NCI-H345 (cell line): ENCODE measurements around the gene USH1G.
A peak's percentile ranks its signal among the peaks of the same experiment; 100 is the strongest.
"Not testable (repeated sequence)": the region's sequence is repeated elsewhere in the genome, so short reads cannot be mapped to it uniquely, and the experiment has no call there.

ENCODE experiments used
- DNase-seq: peaks from one replicate; lab custom pipeline; 2025; lab: John Stamatoyannopoulos, UW

Gene USH1G

GRCh38 chr17:74874615-74875037 lies 48.4 kb downstream of the USH1G start:
- DNase-seq, result no peak

GRCh38 chr17:74873874-74874614 lies 49.0 kb downstream of the USH1G start:
- no peak for DNase-seq

- DNase-seq, result peak; percentile 100
Measured at GRCh38 chr17:74873037-74873873, 49.8 kb downstream of the USH1G start.

GRCh38 chr17:74872313-74873036 lies 50.6 kb downstream of the USH1G start, which contains the start of gene FDXR:
FDXR (minus strand) TSS chr17:74872994; CDS start chr17:74872944, 50 bp downstream.
- DNase-seq, result peak; percentile 47

GRCh38 chr17:74871356-74872076 lies 51.5 kb downstream of the USH1G start:
- DNase-seq, result no peak

GRCh38 chr17:74870512-74870911 lies 52.5 kb downstream of the USH1G start:
- no peak for DNase-seq

- not testable (repeated sequence) for DNase-seq
Measured at GRCh38 chr17:74870028-74870427, 53.0 kb downstream of the USH1G start.

GRCh38 chr17:74868908-74869255 lies 54.2 kb downstream of the USH1G start:
- no peak for DNase-seq

GRCh38 chr17:74868251-74868907 lies 54.7 kb downstream of the USH1G start:
- no peak for DNase-seq

GRCh38 chr17:74866198-74866835 lies 56.7 kb downstream of the USH1G start:
- DNase-seq, result no peak
